Mesendoderm (in vitro differentiated cells): ENCODE data around the gene MTFMT.
A peak's percentile ranks its signal among the peaks of the same experiment; 100 is the strongest.

Experiments used
- DNase-seq: peaks from one replicate; pipeline ENCODE4 v3.0.0; 2013
- H2AK5ac ChIP-seq: 2 replicates; pipeline ENCODE4 v1.6.1; 2013; ENCODE audit warnings: low read length, inconsistent platforms
- H2BK120ac ChIP-seq: 2 replicates; pipeline ENCODE4 v1.6.1; 2013; ENCODE audit warnings: low read depth, mild to moderate bottlenecking, low read length, moderate library complexity, mixed read lengths
- H2BK15ac ChIP-seq: replicated peaks from 2 replicates; pipeline ENCODE4 v1.6.1; 2013; ENCODE audit warnings: low read depth, mild to moderate bottlenecking, moderate library complexity
- H2BK5ac ChIP-seq: 2 replicates; pipeline ENCODE4 v1.6.1; 2013; ENCODE audit warnings: low read length, inconsistent platforms
- H3K18ac ChIP-seq: 2 replicates; pipeline ENCODE4 v1.6.1; 2013; ENCODE audit warnings: mild to moderate bottlenecking, low read length, mixed read lengths
- H3K23ac ChIP-seq: one replicate; pipeline ENCODE4 v1.6.1; 2013; ENCODE audit warnings: low read length
- H3K27ac ChIP-seq: 2 replicates; pipeline ENCODE4 v1.5.1; 2013; ENCODE audit warnings: low read depth, mild to moderate bottlenecking, inconsistent platforms, low read length, moderate library complexity
- H3K27me3 ChIP-seq: 2 replicates; pipeline ENCODE4 v1.6.1; 2013; ENCODE audit warnings: low read length, control low read depth, mild to moderate bottlenecking, inconsistent platforms; ENCODE audit not compliant: insufficient read depth, poor library complexity
- H3K36me3 ChIP-seq: 2 replicates; pipeline ENCODE4 v1.6.1; 2013; ENCODE audit warnings: low read length, inconsistent platforms; ENCODE audit not compliant: control insufficient read depth, insufficient read depth
- H3K4ac ChIP-seq: one replicate; pipeline ENCODE4 v1.6.1; 2013; ENCODE audit warnings: low read depth, mild to moderate bottlenecking, low read length, moderate library complexity
- H3K4me1 ChIP-seq: 2 replicates; pipeline ENCODE4 v1.6.1; 2013; ENCODE audit warnings: low read depth, low read length, inconsistent platforms; ENCODE audit not compliant: control insufficient read depth
- H3K4me2 ChIP-seq: 2 replicates; pipeline ENCODE4 v1.6.1; 2013; ENCODE audit warnings: low read length
- H3K4me3 ChIP-seq: 2 replicates; pipeline ENCODE4 v1.5.1; 2013; ENCODE audit warnings: mild to moderate bottlenecking, low read length
- H3K56ac ChIP-seq: one replicate; pipeline ENCODE4 v1.6.1; 2013; ENCODE audit warnings: low read length
- H3K79me1 ChIP-seq: 2 replicates; pipeline ENCODE4 v1.6.1; 2013; ENCODE audit warnings: low read length, inconsistent platforms
- H3K79me2 ChIP-seq: 2 replicates; pipeline ENCODE4 v1.6.1; 2013; ENCODE audit warnings: mild to moderate bottlenecking, low read length; ENCODE audit not compliant: control insufficient read depth, insufficient read depth
- H3K9ac ChIP-seq: 2 replicates; pipeline ENCODE4 v1.6.1; 2013; ENCODE audit warnings: low read length, inconsistent platforms
- H4K5ac ChIP-seq: one replicate; pipeline ENCODE4 v1.6.1; 2013; ENCODE audit warnings: low read length
- H4K8ac ChIP-seq: one replicate; pipeline ENCODE4 v1.6.1; 2013; ENCODE audit warnings: low read depth, mild to moderate bottlenecking, control low read depth, low read length, moderate library complexity
- WGBS: extraction: QIAGEN DNeasy Blood & Tissue Kit; methylation state at CpG from one replicate; pipeline ENCODE4 v1.1.7; 2013; ENCODE audit warnings: low lambda C conversion rate, missing lambda C conversion rate; ENCODE audit not compliant: insufficient coverage; ENCODE audit errors: extremely low coverage; 5-methylcytosine and 5-hydroxymethylcytosine counted together

The MTFMT gene

DNA sequence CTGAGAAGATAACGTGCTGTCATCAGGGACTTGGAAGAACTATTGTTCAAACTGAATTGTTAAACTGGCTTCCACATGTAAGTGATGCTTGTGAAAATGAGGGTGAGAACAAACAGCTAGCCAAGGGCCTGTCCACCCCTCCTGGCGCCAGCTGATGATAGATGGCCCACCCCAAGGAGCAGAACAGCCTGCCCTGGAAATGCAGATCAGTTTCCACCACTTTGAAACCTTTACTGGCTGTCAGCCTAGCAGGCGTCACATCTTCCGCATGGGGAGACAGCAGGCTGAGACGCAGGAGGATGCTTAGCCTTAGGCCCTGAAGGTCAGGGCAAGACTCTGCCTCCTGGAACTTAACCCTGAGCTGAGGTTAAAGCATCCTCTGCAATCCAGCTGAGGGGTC, 9.4 kb upstream of the MTFMT start:
- DNase-seq: no peak
- Histone ChIP-seq H3K27ac (no peak overlapping the region), H2BK5ac (no peak overlapping the region), H2AK5ac (no peak overlapping the region), H3K56ac (no peak overlapping the region), H3K23ac (no peak overlapping the region), H3K4me1 (no peaks in the 10 kb centered on the region), H3K36me3 (no peaks in the 10 kb centered on the region), H3K79me1 (no peaks in the 10 kb centered on the region), H3K4me2 (no peak overlapping the region), H3K9ac (no peak overlapping the region), H3K27me3 (no peaks in the 10 kb centered on the region), H3K4me3 (no peak overlapping the region), H2BK120ac (no peak overlapping the region), H4K8ac (no peak overlapping the region), H3K4ac (no peak overlapping the region), H3K18ac (no peak overlapping the region), H3K79me2 (no peaks in the 10 kb centered on the region), H4K5ac (no peak overlapping the region), H2BK15ac (no peak overlapping the region)
- no CpG with 5 or more reads among the region's 5 CpGs for WGBS

- no peak for DNase-seq
- no peak overlapping the region for H2BK5ac ChIP-seq
- H3K4me1 ChIP-seq: no peaks in the 10 kb centered on the region
- no peak overlapping the region for H3K23ac ChIP-seq
- H4K8ac ChIP-seq: no peak overlapping the region
- H4K5ac ChIP-seq: no peak overlapping the region
- H2BK15ac ChIP-seq: no peak overlapping the region
- no peak overlapping the region for H3K18ac ChIP-seq
- no peak overlapping the region for H3K4me3 ChIP-seq
- H3K56ac ChIP-seq: no peak overlapping the region
- WGBS: no CpG with 5 or more reads among the region's 3 CpGs
- no peaks in the 10 kb centered on the region for H3K27me3 ChIP-seq
- H2BK120ac ChIP-seq: no peak overlapping the region
- no peaks in the 10 kb centered on the region for H3K79me2 ChIP-seq
- no peak overlapping the region for H2AK5ac ChIP-seq
- H3K36me3 ChIP-seq: no peaks in the 10 kb centered on the region
- H3K27ac ChIP-seq: no peak overlapping the region
- H3K9ac ChIP-seq: no peak overlapping the region
- H3K79me1 ChIP-seq: no peaks in the 10 kb centered on the region
- H3K4me2 ChIP-seq: no peak overlapping the region
- H3K4ac ChIP-seq: no peak overlapping the region
Measured at GRCh38 chr15:65038428-65038827, 9.0 kb upstream of the MTFMT start.

- H3K4me2 ChIP-seq: no peak overlapping the region
- no peaks in the 10 kb centered on the region for H3K27me3 ChIP-seq
- no peak overlapping the region for H3K56ac ChIP-seq
- H4K5ac ChIP-seq: no peak overlapping the region
- H3K79me1 ChIP-seq: no peaks in the 10 kb centered on the region
- no CpG with 5 or more reads among the region's 1 CpG for WGBS
- H3K4ac ChIP-seq: no peak overlapping the region
- no peak overlapping the region for H4K8ac ChIP-seq
- no peak overlapping the region for H2BK15ac ChIP-seq
- H2AK5ac ChIP-seq: no peak overlapping the region
- no peak overlapping the region for H3K18ac ChIP-seq
- H3K27ac ChIP-seq: no peak overlapping the region
- H3K4me3 ChIP-seq: no peak overlapping the region
- no peak overlapping the region for H3K9ac ChIP-seq
- H3K23ac ChIP-seq: no peak overlapping the region
- no peak overlapping the region for H2BK5ac ChIP-seq
- no peaks in the 10 kb centered on the region for H3K79me2 ChIP-seq
- H3K4me1 ChIP-seq: no peaks in the 10 kb centered on the region
- DNase-seq: no peak
- no peaks in the 10 kb centered on the region for H3K36me3 ChIP-seq
- no peak overlapping the region for H2BK120ac ChIP-seq
Measured at GRCh38 chr15:65037309-65037708, 7.9 kb upstream of the MTFMT start.

- Histone ChIP-seq H3K79me1 (no peaks in the 10 kb centered on the region), H3K79me2 (no peaks in the 10 kb centered on the region), H2BK5ac (no peak overlapping the region), H4K5ac (no peak overlapping the region), H3K18ac (no peak overlapping the region), H3K4me2 (no peak overlapping the region), H3K4me1 (no peaks in the 10 kb centered on the region), H2BK120ac (no peak overlapping the region), H3K4me3 (no peak overlapping the region), H2BK15ac (no peak overlapping the region), H3K27me3 (no peaks in the 10 kb centered on the region), H4K8ac (no peak overlapping the region), H3K36me3 (no peaks in the 10 kb centered on the region), H3K23ac (no peak overlapping the region), H3K27ac (no peak overlapping the region), H2AK5ac (no peak overlapping the region), H3K4ac (no peak overlapping the region), H3K9ac (no peak overlapping the region), H3K56ac (no peak overlapping the region)
- no CpG with 5 or more reads among the region's 11 CpGs for WGBS
- DNase-seq: no peak
Measured at GRCh38 chr15:65034719-65035118, 5.3 kb upstream of the MTFMT start.

- no peak overlapping the region for H3K4ac ChIP-seq
- peaks cover 3% of the 10 kb centered on the region for H3K79me2 ChIP-seq
- WGBS: no CpG with 5 or more reads among the region's 4 CpGs
- no peak overlapping the region for H2BK5ac ChIP-seq
- H2AK5ac ChIP-seq: no peak overlapping the region
- H3K27me3 ChIP-seq: no peaks in the 10 kb centered on the region
- no peak overlapping the region for H2BK15ac ChIP-seq
- no peak overlapping the region for H3K56ac ChIP-seq
- H3K36me3 ChIP-seq: no peaks in the 10 kb centered on the region
- no peak overlapping the region for H3K4me3 ChIP-seq
- no peak overlapping the region for H3K27ac ChIP-seq
- H3K18ac ChIP-seq: no peak overlapping the region
- H3K79me1 ChIP-seq: no peaks in the 10 kb centered on the region
- no peak overlapping the region for H3K9ac ChIP-seq
- no peak overlapping the region for H3K4me2 ChIP-seq
- H4K5ac ChIP-seq: no peak overlapping the region
- H3K23ac ChIP-seq: no peak overlapping the region
- peak; percentile 59 for DNase-seq
- no peak overlapping the region for H4K8ac ChIP-seq
- H2BK120ac ChIP-seq: no peak overlapping the region
- H3K4me1 ChIP-seq: no peaks in the 10 kb centered on the region
Measured at GRCh38 chr15:65033659-65034269, 4.3 kb upstream of the MTFMT start.
